Thyroid gland (tissue), 4 donors: ENCODE measurements around the gene PRKCZ.

ENCODE experiments used
- POLR2A ChIP-seq, 2 donors: fragments of 450-650 bp; IDR thresholded peaks; one replicate each; pipeline ENCODE4 v1.6.1; 2017; ENCODE audit warnings: antibody characterized with exemption in 2 of 2, mild to moderate bottlenecking in 2 of 2, moderate library complexity in 1 of 2
- TF ChIP-seq, protein P1 (sequence below), 6 experiments: fragments of 200-600 bp in 3 of 6; fragments of 450-650 bp in 3 of 6; sonication (generic) in 3 of 6; IDR thresholded peaks; one replicate each; pipeline ENCODE4 v1.5.1; 2016 to 2019; ENCODE audit warnings: antibody characterized with exemption in 6 of 6, mild to moderate bottlenecking in 2 of 6, inconsistent platforms in 1 of 6, moderate library complexity in 1 of 6

- TF ChIP-seq, protein P1, sequence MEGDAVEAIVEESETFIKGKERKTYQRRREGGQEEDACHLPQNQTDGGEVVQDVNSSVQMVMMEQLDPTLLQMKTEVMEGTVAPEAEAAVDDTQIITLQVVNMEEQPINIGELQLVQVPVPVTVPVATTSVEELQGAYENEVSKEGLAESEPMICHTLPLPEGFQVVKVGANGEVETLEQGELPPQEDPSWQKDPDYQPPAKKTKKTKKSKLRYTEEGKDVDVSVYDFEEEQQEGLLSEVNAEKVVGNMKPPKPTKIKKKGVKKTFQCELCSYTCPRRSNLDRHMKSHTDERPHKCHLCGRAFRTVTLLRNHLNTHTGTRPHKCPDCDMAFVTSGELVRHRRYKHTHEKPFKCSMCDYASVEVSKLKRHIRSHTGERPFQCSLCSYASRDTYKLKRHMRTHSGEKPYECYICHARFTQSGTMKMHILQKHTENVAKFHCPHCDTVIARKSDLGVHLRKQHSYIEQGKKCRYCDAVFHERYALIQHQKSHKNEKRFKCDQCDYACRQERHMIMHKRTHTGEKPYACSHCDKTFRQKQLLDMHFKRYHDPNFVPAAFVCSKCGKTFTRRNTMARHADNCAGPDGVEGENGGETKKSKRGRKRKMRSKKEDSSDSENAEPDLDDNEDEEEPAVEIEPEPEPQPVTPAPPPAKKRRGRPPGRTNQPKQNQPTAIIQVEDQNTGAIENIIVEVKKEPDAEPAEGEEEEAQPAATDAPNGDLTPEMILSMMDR (IDR thresholded peaks at IDR 0.05): no peak
- TF ChIP-seq POLR2A (IDR thresholded peaks at IDR 0.05): no peak
Measured at GRCh38 chr1:2130871-2131289, 80.7 kb downstream of the PRKCZ start.
